HG03378 (cell line): Measurements from ENCODE around the gene TRPM3.

ENCODE experiments used
- ATAC-seq: cut with Tn5 transposase; IDR thresholded peaks from one replicate; pipeline ENCODE4 v1.9.1; 2021; ENCODE audit warnings: mild to moderate bottlenecking, moderate library complexity; ENCODE audit not compliant: unreplicated experiment

Gene TRPM3

DNA sequence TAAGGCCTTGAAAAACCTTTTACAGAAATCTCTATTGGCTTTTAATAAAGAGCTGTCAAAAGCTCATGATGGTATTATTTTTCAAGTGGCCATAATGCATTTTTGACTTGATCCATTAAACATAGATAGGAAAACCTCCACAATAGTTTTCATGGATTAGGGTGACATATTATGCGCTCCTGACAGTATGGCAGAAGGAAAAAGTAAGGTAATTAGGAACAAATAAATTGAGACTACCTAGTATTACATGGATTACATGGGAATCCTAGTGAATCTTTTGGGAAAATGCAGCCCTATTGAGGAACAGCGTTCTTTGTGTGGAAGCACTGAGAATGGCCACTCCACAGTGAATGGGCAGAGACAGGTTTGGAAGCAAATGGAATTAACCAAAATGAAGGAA is 171.2 kb downstream of the TRPM3 start:
- ATAC-seq = no peak

DNA sequence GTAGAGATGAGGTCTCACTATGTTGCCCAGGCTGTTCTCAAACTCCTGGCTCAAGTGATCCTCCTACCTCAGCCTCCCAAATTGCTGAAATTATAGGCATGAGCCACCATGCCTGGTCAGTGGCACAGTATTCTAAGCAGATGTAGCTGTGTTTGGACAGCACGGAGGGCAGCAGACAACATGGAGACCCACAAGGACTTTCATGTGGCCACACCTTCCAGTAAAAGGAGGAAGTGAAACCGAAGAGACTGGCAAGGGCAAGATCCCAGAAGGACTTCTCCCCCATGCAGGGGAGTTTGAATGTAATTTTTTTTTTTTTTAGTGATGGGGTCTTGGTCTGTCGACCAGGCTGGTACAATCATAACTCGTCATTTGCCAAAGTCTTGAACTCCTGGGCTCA is 172.2 kb downstream of the TRPM3 start:
- ATAC-seq = peak; percentile 64

DNA sequence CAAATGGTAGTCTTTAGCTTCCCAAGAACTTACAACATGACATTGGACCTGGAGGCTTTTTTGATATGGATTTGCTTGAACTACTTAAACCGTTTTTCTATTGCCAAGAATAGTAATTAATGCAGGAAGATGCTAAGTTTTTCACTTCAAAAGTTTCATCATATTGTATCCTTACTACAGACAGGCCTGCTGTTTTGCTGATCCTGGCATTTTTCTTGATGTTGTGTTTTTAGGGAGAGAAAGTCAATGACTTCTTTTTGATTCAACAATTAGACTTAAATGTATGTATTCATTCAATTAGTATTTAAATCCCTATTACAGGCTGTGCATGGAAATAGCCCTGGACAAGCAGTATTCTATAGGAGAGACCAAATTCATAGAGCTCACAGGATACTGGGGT is 172.7 kb downstream of the TRPM3 start:
- ATAC-seq = no peak

DNA sequence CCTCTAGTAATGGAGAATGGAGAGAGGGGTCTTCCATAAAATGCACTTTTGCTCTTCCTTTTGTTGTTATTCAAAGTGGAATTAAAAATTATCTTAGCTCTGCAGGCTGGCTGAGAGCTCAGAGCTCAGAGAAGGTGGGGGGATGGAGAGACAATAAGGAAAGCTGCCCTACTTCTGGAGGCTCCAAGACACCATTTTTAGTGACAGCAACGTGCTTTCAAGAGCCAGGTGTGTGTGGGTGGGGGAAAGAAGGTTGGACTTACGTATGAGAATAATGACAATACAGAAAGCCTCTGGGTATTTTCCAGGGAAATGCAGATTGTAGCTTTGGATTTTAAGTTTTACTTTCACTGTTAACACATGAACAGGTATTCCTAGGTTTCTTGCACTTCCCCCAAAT is 173.9 kb downstream of the TRPM3 start:
- no peak for ATAC-seq

DNA sequence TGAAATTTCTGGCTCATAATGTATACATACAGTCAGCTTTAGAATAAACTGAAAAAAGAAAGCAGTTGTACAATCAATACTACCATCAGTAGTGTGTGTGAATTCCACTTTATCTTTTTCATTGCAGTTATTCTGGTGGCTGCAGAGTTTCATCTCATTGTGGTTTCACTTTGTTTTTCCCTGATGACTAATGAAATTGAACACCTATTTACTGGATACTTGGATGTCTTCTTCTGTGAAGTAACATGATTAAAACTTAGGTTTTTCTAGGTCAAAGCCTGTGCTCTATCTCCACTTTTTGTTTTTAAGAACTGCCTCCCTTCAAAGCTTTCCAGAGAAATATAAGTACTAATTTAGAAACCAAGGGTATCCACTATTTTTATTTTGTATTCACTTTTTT is 174.3 kb downstream of the TRPM3 start:
- no peak for ATAC-seq

DNA sequence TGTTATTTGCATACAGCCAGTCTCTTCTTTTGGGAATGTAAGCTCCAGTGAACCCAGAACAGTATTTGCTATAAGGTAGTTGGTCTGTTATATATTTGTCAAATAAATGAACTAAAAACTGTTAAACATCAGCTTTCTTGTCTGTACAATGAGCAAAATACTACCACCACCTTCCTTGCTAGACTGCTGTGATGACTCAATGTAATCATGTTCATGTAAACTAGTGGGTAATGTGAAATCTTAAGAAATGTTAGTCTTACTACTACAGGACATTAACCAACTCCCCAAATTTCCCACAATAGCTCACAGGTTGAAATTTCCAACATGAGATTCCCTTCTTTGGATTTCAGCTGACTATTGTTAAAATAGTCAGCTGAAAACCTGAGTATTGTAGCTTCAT is 176.1 kb downstream of the TRPM3 start:
- no peak for ATAC-seq

DNA sequence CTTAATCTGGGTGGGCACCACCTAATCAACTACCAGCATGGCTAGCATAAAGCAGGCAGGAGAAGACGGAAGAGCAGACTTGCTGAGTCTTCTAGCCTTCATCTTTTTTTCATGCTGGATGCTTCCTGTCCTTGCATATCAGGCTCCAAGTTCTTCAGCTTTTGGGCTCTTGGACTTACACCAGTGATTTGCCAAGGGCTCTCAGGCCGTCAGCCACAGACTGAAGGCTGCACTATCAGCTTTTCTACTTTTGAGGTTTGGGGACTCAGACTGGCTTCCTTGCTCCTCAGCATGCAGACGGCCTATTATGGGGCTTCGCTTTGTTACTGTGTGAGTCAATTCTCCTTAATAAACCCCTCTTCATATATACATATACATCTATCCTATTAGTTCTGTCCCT is 180.2 kb downstream of the TRPM3 start:
- no peak for ATAC-seq

DNA sequence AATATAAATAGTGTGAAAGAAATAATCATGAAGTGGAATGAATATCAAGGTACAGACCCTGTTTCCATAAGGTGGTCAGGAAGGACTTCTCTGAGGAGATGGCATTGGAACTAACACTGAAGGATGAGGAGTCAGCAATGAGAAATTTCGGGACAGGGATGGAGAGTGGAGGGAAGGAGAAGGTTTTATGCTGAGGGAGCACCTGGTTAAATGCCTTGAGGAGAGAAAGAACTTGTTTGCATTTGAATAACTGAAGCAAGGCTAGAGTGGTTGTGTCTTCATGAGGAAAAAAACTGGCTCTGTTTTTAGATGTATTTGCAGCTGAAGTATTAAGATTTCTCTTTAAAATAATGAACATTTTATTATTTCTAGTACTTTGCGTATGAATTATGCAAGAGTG is 180.8 kb downstream of the TRPM3 start:
- no peak for ATAC-seq

DNA sequence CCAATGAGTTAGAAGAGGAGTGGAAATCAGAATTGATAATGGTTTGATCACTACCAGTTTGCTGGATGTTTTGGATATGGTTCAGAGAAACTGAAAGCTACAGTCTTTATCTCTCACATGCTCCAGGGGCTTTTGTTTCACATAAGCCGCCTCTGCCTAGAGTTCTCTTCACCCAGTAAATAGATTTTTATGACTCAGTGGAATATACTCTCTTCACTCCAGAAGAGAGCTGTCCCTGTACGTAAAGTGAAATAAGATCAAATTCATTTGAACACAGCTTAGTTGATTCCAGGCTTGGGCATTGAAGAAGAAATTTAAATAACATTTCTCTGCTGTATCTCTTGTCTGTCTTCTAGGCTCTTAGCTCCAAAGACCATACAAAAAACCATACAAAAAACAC is 184.9 kb downstream of the TRPM3 start:
- no peak for ATAC-seq

DNA sequence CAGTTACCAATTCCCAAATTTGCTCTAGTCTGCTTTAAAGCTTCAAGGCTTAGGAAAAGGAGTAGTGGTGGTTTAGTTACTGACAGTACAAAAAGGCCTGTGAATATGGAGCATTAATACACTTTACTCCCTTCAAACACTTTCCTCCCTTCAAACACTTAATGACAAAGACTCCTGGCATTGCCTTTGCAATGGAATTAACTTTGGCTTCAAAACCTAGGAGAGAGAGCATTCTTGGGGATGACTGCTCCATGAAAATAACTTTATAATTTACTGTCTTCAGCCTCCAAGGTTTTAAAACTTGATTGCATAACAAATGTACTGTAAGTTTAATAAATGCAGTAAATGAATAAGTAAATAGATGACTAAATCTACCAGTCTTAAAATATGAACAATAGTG is 185.6 kb downstream of the TRPM3 start:
- ATAC-seq = no peak

DNA sequence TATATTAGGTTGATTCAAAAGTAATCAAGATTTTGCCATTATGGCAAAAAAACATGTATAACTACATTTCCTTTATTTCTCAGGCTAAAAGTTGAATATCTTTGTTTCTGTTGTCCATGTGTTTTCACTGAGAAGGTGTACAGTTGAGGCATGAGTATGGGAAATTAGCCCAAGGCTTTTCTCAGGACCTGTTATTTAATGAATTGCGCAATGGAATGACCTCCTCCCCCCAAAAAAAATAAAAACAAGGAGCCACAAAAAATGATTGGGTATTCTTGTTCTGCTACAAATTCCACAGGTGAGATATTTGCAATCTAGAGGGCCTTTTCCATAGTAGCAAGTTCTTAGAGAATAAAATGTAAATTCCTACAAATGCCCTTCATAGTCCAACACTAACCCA is 186.8 kb downstream of the TRPM3 start:
- ATAC-seq = no peak

DNA sequence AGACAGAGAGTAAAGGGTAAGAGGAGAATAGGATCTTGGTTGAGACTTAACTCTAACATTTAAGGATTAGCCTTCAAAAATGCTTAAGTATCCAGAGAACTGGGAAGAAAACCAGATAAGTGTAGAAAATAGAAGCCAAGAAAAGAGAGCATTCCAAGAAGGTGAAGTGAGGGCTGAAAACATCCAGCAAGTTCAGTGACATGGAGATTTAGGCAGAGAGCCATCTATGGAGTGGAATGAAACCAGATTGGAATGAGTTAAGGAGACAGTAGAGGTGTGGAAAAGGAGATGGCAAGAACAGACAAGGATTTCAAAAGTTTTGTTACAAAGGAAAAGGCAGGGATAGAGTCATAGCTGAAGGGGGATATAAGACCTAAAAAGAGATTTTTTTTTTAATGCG is 188.1 kb downstream of the TRPM3 start:
- ATAC-seq = no peak

DNA sequence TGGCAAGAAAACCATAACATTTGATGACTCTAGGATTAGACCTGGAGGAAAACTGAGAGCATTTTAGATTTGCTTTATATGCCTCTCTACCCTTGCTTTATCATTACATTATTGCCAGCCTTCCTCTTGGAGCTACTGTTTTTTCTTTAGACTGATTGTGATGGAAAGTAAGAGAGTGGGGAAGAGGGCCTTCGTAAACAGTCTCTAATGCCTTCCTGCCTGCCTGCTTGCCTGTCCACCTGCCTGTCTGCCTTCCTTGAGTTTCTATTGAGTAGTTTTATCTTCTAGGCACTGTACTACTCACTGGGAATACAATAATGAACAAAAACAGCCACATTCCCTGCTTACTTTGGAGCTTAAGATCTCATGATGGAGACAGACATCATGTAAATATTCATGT is 189.3 kb downstream of the TRPM3 start:
- ATAC-seq = no peak

DNA sequence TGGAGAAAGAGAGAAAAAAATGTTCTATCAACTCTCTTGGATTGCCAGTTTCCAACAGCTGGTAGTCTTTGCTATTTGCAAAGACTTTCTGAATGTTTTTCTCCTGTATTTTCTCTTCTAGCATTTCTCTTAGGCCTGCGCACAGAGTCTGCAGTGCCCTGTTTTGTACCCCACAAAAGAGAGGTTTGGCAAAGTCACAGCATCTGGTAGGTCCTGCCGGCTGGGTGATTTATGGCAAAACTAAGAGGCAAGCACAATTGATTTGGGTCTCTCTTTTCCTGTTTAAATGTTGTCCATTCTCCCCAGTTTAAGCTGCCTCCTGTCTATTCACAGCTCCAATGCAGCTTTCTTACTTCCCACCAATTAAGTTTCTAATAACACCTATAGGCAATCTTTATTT is 193.9 kb downstream of the TRPM3 start:
- no peak for ATAC-seq

DNA sequence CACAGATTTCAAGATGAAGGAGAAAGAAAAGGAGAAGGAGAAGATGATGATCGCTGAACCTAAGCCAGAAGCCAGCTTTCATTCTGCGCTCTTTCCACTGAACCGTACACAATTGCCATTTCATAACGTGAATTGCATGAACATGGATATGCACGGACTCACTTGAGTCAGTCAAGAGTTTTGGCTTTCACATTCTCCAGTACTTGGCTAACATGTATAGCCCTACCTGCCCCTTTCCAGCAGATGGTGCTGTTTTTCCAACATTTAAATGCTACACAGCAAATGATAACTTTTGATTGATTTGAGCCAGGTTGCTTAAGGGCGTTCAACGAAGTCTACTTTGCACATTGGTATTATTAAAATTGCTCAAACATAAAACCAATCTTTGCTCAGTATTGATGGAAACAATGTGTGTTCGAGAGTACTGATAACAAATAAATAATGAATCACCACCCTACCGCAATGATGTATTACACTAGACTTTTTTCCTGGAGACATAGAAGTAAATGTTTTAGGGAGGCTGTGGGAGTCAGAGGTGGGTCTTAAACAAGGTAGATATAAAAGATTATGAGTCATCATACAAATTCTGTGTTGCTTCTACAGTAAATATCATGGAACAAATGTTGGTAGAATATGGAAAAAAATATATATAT is 196.4 kb downstream of the TRPM3 start:
- ATAC-seq = peak; percentile 88

DNA sequence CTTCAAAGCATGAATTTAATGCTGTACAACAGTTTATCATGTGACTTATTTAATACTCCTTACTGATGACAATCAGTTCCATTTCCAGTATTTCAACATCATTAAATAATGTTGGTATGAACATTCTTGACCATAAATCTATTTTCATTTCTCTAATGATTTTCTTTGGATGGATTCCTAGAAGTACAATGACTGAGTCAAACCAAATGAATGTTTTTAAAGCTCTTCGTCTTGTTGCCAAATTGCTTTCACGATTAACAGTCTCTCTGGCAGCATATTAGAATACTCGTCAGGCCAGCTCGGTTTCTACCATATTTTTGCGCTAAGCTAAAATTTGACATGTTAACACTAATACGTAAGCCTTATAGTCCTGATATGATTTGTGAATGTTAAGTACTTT is 197.0 kb downstream of the TRPM3 start:
- no peak for ATAC-seq

DNA sequence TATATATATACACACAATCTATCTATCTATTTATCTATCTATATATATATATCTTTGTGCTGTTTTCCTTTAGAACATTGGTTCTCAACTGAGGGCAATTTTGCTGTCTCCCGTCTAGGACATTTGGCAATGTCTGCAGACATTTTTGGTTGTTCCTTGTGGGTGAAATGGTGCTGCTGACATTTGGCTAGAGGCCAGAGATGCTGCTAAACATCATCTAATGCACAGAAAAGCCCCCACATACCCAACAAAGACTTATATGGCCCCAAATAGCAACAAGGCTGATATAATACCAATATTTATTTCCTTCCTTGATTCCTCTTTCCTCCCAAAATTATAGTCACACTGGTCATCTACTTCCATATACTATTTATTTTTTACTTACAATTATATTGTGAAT is 197.5 kb downstream of the TRPM3 start:
- no peak for ATAC-seq

DNA sequence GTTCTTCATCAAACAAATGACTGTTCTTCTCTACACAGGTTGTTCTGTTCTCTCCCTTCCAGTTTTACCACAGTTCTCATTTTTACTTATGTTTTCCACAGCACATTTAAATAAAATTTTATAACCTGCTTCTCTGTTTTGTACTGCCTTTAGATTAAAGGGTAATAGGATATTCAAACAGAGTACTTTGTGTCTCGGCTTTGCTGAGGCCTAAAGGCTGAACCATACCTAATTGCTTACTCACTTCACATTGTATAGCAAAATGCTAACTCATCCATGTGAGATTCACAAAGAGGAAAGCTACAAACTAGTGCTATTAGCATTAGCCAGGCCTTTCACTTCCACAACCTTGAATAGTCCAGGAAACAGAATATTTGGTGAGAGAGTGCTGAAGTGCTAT is 200.3 kb downstream of the TRPM3 start:
- ATAC-seq = no peak

DNA sequence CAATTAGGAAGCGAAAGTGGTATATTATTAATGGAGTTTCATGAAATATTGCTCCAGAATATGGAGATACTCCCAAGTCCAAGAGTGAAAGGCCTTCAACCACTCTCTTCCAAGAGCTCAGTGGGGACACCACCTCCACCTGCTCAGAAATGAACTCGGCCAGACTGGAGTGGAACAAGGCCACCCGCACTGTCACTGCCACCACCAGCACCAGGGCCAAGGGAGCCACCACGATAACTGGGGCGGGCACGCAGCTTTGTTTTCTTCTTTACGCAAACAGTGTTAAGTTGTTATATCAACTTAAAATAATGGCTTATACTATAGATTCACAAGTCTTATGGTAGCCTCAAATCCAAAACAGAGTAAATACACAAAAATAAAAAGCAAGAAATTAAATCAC is 204.1 kb downstream of the TRPM3 start:
- no peak for ATAC-seq

DNA sequence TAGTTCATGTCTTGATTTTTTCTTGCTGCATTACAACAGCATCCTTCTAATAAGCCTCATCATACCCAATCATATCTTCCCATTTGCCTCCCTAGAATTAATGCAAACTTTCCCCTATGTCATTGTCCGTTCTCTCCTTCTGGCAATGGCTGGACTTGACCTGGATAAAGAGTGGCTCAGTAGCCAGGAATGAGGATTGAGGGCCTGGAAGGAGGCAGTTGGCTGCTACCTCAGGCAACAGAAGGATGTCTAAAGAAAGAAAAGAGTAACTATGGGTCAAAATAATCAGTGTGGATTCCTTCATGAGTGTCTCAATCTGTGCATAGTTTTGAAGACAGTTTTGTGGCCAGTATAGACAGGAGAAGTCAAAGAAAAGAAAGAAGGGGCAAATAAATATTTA is 209.6 kb downstream of the TRPM3 start:
- ATAC-seq = no peak

DNA sequence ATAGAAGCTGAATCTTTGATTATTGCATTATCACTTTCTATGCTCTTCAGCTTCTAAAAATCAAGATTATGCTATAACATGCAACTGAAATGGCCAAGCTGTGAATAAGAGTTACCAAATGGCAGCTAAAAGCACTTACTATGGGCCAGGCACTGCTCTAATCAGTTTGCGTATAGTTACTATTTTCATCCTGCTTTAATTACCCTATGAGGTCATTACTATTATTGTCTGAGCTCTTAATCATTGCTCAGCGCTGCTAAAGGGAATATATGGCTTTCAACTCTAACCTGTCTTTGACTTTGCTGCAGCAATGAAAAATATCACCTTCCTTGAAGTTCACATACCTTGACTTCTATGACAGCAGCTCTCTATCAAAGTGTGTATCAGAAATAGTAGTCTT is 210.8 kb downstream of the TRPM3 start:
- ATAC-seq = no peak

DNA sequence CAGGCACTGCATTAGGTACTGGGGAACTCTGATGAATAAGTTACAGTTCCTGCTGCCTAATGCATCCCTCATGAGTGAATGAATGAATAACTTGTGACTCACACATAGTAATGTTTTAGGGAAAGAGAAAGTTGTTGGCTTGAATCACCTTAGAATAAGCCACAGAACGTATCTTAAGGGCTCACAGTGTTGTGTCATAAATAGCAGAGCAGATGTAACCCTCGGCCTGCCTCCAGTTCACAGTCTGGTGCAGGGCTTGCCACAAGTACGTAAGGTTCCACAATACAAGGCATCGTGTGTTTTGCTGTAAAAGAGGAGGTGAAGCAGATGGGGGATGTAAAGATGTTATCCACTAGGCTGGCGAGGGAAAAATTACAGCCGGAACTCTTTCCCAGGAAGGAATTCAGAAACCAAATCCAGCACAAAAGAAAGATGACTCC is 218.7 kb downstream of the TRPM3 start:
- peak; percentile 81 for ATAC-seq

DNA sequence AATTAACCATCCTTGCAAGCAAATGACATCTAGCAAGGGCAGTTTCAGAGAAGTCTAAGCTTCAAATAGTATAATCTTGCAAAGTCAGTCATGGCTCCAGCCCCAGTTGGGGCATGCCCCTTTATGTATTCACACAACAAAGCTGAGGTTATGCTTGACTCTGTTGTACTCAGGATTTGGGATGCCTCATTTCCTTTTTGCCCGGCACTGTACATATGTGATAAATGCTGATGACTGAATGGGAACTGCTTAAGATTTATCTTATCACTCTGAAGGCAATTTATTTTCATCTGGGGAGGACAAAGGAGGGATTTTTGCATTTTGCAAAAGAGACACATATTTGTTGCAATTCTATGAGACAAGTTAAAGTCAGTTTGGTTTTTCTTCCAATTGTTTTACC is 219.2 kb downstream of the TRPM3 start:
- ATAC-seq = no peak

DNA sequence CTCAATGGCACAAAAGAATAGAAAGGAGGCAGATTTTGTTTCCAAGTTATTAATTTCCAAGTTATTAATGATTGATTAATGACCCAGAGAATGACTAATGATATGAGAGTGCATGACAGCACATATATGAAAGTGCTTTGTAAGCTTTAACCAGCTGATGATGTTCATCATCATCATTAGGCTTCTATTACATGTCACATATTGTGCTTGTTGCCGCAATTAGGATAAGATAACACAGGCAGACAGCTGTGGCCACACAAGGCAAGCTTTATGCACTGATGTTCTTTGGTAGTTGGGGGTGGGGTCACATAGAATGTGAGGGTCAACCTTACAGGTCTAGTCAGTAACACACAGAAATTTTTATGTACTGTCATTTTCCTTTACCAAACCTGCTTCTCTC is 219.7 kb downstream of the TRPM3 start:
- ATAC-seq = no peak
